Measurements from ENCODE around the gene MXD4.

MXD4 gene, protein sequence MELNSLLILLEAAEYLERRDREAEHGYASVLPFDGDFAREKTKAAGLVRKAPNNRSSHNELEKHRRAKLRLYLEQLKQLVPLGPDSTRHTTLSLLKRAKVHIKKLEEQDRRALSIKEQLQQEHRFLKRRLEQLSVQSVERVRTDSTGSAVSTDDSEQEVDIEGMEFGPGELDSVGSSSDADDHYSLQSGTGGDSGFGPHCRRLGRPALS

DNA sequence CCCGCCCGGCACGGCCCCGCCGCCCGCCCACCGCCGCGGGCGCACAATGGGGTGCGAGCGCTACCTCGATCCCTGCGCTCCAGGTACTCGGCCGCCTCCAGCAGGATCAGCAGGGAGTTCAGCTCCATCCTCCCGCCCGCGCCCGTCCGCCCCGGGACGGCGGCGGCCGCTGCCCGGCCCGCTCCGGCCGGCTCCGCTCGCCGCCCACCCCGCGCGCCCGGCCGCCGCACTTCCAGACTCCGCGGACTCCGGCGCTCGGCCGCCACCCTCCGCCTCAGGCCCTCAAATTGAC lies at the start of gene MXD4:
TSS of gene MXD4 (minus strand) at position 257 of the 292 bp plus-strand sequence. CDS start at position 128, 129 bp downstream.
- H3K27me3 Mint-ChIP-seq: no peaks in the 10 kb centered on the region
- peak within 1 kb of the TSS; percentile 51 for H3K27ac Mint-ChIP-seq
- no peaks in the 10 kb centered on the region for H3K36me3 Mint-ChIP-seq
- H3K4me3 Mint-ChIP-seq: peak within 1 kb of the TSS; percentile 72
- H3K9me3 Mint-ChIP-seq: no peaks in the 10 kb centered on the region
- H3K4me1 Mint-ChIP-seq: peaks cover 4% of the 10 kb centered on the region

DNA sequence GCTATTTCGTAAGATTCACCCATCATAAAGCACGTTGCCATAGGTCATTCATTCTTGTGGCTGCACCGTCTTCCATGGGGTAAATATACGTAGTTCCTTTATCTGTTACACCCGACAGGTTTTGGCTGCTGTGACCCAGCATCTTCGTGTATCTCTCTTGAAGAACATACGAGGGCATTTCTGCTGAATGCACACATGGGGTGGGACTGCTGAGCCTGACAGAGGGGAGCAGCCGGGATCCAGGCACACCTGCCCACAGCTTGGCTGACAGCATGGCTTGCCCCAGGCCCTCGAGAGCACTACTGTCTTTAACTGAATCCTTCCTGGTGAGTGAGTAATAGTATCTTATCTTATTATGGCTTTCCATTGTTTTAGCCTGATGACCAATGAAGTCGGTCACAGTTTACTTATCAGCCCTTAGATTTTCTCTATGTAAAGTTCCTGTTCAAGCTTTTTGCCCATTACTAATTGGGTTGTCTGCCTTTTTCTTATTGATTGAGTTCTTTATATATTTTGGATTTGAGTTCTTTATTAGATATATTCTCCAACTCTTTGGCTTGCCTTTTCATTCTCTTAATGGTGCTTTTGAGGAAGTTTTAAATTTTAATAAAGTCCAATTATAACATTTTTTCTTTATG lies 45.0 kb upstream of the MXD4 start:
- Mint-ChIP-seq H3K9me3 (peaks cover 9% of the 10 kb centered on the region), H3K27me3 (no peaks in the 10 kb centered on the region), H3K36me3 (peaks cover 19% of the 10 kb centered on the region), H3K27ac (no peak overlapping the region), H3K4me3 (no peak overlapping the region), H3K4me1 (no peaks in the 10 kb centered on the region)

DNA sequence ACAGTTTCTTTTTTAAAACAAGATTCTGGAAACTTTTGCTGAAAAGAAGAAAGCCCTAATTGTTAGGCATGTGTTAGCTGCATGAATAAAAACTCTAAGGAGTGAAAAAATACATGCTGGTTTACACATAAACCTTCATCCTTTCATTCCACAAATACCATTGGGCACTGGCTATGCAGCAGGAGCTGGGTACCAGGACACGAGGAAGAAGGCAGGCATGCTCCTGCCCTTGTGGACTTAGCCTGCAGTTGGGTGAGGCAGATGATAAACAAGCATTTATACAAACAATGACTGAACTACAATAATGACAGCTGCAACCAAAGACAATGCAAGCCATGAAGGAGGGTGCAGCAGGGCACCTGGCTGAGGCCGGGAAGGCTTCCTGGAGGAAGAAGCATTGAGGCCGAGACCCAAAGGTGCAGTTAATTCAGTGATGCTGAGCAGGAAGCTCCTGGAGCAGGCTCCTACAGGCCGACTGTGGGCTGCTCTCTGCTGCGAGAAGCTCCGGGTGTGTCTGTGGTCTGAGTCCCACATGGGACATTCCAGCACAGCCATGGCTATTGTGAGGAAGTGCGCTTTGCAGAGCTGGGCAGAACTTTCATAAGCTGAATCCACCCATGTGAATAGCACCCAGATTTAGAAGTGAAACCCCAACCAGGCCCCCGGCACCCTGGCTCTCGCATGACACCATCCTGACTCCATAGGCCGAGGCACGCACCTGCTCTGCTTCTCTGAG lies 44.0 kb upstream of the MXD4 start:
- Mint-ChIP-seq H3K9me3 (peaks cover 9% of the 10 kb centered on the region), H3K4me1 (no peaks in the 10 kb centered on the region), H3K27ac (no peak overlapping the region), H3K27me3 (no peaks in the 10 kb centered on the region), H3K4me3 (no peak overlapping the region), H3K36me3 (peaks cover 19% of the 10 kb centered on the region)

DNA sequence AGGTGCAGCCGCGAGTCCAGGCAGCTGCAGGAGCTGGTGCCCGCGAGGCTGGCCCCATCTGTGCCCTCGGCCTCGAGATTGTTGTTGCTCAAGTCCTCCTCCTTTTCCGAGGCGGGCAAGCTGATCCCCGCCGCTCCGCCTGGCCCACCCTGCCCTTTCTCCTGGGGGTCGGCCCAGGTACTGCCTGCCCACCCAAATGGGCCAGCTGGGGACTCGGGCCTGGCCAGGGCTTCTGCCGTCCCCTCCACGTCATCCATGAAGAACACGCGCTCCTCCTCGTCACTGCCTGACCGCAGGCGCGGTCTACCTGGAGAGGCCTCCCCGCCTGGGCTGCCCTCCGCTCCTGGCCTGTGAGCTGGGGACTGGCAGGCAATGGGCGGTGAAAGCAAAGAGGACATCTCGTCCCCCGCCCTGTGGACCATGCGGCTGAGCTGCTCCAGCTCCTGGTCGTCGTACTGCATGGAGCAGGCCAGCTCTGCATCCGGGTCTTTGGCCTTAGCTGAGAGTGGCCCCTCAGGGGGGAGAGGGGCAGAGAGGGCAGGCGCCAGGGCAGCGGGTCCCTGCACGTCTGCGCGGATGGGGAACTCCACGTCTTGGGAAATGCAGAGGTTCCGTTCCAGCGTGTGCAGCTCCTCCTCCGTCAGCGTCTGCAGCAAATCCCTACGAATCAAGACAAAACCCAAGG lies 43.1 kb upstream of the MXD4 start:
- Mint-ChIP-seq H3K4me3 (no peak overlapping the region), H3K4me1 (no peaks in the 10 kb centered on the region), H3K9me3 (peaks cover 9% of the 10 kb centered on the region), H3K27me3 (no peaks in the 10 kb centered on the region), H3K36me3 (peaks cover 15% of the 10 kb centered on the region), H3K27ac (no peak overlapping the region)

DNA sequence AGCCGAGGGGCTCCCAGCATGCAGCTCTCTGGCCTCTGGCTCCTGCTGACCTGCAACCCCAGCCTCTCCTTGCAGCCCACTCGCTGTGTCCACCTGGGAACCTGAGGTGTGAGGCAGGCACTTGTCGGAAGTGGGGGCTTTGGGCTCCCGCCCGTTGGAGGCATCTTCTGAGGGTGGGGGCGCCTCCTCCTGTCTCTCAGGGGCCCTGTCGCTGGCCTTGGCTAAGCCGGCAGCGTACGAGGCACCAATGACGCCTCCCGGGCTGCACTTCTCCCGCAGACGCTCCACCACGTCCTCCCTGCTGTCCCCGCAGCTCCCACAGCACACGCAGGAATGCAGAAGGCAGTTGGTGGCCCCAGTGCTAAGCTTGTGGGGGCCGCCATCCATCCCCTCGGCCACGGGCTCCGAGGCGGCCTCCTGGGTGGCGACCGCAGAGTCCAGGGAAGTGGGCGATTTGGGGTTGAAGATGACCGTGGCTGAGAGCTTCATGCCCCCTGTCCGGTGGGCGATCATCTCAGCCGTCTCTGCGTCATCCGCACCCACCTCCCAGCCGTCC lies 42.5 kb upstream of the MXD4 start:
- Mint-ChIP-seq H3K9me3 (peaks cover 8% of the 10 kb centered on the region), H3K4me3 (no peak overlapping the region), H3K36me3 (peaks cover 11% of the 10 kb centered on the region), H3K27ac (no peak overlapping the region), H3K27me3 (no peaks in the 10 kb centered on the region), H3K4me1 (no peaks in the 10 kb centered on the region)

DNA sequence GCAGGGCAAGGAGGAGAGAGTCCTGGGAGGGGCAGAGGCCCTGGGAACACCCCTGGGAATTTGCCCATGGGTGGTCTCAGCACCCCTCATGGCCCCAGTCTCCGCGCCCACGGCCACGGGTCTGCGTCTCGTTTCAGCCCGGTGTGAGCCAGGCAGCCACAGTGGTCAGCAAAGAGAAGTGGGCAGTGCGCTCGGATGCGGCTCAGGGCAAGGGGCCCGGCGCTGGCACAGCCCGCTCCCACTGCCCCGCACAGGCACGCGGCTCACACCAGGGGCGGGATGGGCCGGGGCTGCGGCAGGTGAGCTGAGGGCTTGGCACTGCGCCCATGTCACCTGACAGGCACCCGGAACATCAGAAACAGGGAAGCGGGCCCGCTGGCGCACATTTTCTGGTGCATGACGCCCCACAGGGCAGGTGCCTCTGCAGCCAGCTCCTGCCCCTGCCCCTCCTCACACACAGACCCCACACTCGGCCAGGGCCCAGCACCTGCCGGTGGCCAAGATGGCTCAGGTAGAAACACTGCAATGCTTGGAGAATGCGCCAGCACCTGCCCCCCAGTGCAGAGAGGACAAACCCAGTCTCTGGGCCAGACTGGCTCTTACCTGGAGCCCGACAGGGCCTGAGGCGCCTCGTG lies 41.9 kb upstream of the MXD4 start:
- Mint-ChIP-seq H3K27ac (no peak overlapping the region), H3K9me3 (peaks cover 5% of the 10 kb centered on the region), H3K36me3 (peaks cover 9% of the 10 kb centered on the region), H3K4me3 (no peak overlapping the region), H3K27me3 (no peaks in the 10 kb centered on the region), H3K4me1 (peaks cover 3% of the 10 kb centered on the region)

DNA sequence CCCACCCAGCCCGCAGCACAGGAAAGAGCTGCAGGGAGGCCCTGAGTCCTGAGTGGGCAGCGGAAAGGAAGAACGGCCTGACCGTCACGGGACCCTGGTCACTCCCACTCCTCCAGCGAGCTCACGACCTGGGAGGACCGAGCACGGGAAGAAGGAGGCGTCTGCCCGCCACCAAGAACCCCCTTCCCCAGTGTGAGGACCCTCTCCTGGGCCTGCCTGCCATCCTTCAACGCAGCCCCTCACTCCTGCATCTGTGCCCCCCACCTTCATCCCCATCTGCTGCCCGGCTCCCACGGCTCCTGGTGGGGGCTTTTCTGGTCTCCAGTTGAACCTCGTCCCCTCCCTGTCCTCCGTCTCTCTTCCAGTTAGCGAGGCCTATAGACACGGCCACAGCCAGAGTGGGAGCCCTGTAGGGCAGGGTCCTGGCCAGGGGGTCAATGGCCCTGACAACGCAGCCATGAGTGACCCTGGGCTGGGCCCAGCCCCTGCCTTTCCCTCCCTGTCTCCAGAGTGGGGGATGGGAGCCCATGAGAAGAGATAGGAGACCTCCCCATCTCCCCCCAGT lies 41.3 kb upstream of the MXD4 start:
- Mint-ChIP-seq H3K9me3 (peaks cover 5% of the 10 kb centered on the region), H3K36me3 (peaks cover 9% of the 10 kb centered on the region), H3K27ac (no peak overlapping the region), H3K4me3 (no peak overlapping the region), H3K27me3 (no peaks in the 10 kb centered on the region), H3K4me1 (peaks cover 7% of the 10 kb centered on the region)

DNA sequence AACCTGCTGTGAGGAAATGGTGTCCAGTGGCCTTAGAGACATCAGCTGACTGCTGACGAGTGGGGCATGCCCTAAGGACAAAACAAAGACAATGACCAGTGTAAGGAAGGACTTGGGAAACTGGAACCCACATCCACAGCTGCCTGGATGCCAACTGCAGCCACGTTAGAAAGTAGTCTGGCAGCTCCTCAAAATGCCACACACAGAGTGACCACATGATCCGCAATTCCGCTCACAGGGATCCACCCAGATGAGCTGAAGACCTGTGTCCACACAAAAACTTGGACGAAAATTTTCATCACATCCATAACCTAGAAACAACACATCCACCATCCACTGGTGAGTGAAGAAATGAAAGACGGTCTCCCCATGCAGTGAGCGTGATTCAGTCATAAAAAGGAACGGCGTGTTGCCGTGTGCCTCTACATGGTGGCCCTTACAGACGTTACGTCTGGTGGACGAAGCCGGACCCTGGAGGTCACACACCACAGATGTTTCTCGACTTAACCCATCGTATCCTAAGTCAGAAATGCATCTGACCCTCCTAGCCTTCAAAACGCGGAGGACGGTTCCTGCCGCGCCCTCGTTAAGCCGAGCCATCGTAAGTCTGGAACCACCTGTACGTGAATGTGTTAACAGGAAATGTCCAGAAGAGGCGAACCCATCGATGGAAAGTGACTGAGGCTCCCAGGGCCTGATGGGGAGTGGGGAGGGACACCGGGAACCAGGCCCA lies 40.6 kb upstream of the MXD4 start:
- Mint-ChIP-seq H3K27me3 (no peaks in the 10 kb centered on the region), H3K9me3 (peaks cover 5% of the 10 kb centered on the region), H3K27ac (no peak overlapping the region), H3K4me1 (peaks cover 13% of the 10 kb centered on the region), H3K36me3 (peaks cover 4% of the 10 kb centered on the region), H3K4me3 (no peak overlapping the region)

DNA sequence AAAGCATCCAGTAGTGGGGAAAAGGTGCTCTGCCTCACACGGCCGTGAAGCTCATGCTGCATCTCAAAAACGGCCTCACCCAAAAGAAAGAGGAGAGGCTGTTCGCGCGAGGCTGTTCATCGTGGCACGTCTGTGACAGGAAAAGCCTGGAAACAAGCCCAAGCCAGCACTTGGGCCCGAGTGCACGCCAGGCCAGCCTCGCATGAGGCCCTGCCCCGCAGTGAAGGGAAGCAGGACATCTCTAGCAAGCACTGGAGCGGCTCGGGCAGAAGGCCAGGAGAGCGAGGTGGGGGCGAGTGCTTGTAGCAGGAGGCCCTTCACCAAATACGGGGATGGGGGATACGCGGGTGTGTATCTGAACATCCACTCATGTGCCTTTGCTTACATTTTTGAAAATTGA lies 39.9 kb upstream of the MXD4 start:
- H3K4me1 Mint-ChIP-seq: peaks cover 16% of the 10 kb centered on the region
- H3K27ac Mint-ChIP-seq: no peak overlapping the region
- no peak overlapping the region for H3K4me3 Mint-ChIP-seq
- peaks cover 2% of the 10 kb centered on the region for H3K36me3 Mint-ChIP-seq
- no peaks in the 10 kb centered on the region for H3K27me3 Mint-ChIP-seq
- peaks cover 1% of the 10 kb centered on the region for H3K9me3 Mint-ChIP-seq

DNA sequence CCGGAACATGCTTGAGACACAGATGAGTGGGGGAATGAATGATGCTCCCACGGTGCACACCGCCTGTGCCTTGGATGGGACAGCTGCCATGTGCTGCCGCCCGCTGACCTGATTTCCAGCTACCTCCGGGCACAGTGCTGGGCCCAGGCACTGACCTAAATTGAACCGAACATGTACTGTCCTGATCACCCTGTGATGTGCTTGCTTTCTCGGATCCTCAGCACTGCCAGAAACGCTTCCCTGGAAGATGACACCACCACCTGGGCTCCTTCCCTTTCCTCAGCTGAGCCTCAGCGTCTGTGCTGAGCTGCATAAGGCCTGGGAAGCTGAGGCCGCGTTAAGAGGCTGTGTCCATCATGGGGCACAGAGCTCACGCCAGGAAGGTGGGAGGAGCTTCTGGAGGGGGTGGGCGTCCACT lies 39.3 kb upstream of the MXD4 start:
- peaks cover 19% of the 10 kb centered on the region for H3K4me1 Mint-ChIP-seq
- H3K27me3 Mint-ChIP-seq: no peaks in the 10 kb centered on the region
- H3K4me3 Mint-ChIP-seq: no peak overlapping the region
- no peaks in the 10 kb centered on the region for H3K36me3 Mint-ChIP-seq
- H3K9me3 Mint-ChIP-seq: no peaks in the 10 kb centered on the region
- no peak overlapping the region for H3K27ac Mint-ChIP-seq

DNA sequence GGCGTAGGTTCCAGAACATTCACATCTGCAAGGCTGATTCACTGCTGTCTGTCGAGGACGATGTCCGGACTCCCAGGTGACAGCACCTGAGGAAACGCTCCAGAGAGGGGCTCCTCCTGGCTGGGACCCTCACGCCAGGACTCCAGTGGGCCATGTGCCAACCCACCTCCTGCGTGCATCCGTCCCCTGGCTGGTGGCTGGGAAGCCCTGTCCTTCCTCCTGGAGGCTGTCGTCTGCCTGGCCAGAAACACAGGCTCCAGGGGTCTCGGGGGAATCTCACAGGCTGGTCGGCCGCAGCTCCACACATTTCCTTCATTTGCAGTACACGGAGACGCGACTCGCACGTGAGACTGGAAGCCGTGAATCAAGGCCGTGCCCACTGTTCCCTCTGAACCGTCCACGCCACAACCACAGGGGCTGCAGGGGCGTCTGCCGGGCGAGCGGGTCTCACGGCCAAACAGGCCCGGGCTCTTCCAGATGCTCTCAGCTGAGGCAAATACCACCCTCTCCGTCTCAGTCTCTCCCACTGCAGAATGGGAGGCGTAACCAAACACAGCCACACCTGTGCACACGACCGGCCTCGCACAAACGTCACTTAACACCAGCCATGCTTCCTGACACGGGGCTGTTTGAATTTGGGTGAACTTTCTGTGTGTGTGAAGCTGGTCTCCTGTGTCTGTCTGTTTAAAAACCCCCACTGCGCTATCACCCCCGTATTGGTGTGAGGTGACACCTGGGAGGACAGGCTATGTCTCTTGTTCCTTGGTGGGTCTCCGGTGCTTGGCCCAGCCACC lies 38.7 kb upstream of the MXD4 start:
- Mint-ChIP-seq H3K27me3 (no peaks in the 10 kb centered on the region), H3K9me3 (no peaks in the 10 kb centered on the region), H3K36me3 (no peaks in the 10 kb centered on the region), H3K4me3 (no peak overlapping the region), H3K4me1 (peaks cover 25% of the 10 kb centered on the region), H3K27ac (no peak overlapping the region)

DNA sequence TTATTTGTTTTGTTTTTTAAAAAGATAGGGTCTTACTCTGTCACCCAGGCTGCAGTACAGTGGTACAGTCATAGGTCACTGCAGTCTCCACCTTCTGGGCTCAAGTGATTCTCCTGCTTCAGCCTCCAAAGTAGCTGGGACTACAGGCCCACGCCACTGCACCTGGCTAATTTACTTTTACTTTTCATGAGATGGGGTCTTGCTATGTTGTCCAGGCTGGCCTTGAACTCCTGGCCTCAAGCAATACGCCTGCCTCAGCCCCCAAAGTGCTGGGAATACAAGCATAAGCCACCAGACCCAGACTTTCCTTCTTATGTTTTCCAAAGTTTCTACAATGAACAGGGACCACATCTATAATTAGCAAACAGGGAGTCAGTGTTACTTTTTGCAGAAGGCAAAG lies 37.9 kb upstream of the MXD4 start:
- Mint-ChIP-seq H3K4me3 (no peak overlapping the region), H3K9me3 (no peaks in the 10 kb centered on the region), H3K4me1 (peaks cover 32% of the 10 kb centered on the region), H3K27ac (no peak overlapping the region), H3K27me3 (no peaks in the 10 kb centered on the region), H3K36me3 (peaks cover 2% of the 10 kb centered on the region)

DNA sequence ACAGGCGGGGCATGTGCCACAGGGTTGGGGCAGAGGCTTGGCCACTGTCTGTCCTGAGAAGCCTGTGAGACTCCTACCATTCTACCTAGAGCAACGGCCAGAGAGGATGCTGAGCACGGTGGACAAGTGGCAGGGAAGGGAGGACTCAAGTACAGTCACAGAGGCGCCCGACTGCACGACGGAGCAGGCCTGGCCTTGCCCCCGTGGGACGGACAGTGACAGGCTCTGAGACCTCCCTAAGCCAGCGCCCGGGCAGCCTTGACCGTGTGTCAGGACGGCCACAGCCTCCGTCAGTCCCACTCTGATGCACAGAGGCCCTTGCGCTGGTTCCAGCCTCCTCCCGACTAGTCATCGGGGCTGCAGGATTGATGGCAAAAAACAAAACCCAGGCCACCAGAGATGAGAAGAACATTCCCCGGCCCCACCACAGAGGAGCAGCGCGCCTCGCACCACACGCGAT lies 36.7 kb upstream of the MXD4 start:
- Mint-ChIP-seq H3K27ac (peak overlapping the region; percentile 57), H3K36me3 (peaks cover 2% of the 10 kb centered on the region), H3K4me1 (peaks cover 42% of the 10 kb centered on the region), H3K27me3 (no peaks in the 10 kb centered on the region), H3K4me3 (no peak overlapping the region), H3K9me3 (no peaks in the 10 kb centered on the region)

Data from activated naive CD4-positive, alpha-beta T cell treated with anti-CD3 and anti-CD28 coated beads, Interleukin-2, amount 50 U/mL, for 24 hours (primary cell).